Left hindlimb (tissue), 1 donor: ENCODE data around the gene SCO2.

ENCODE experiments used
- DNase-seq: peaks from one replicate; pipeline ENCODE4 v3.0.0-alpha.2; 2018

SCO2 gene

GRCh38 chr22:50525104-50525857 lies at the start of gene SCO2:
TSS of gene SCO2 (minus strand) at chr22:50525598. CDS start at chr22:50524411, 1,187 bp downstream.
- peak; percentile 98 for DNase-seq

GRCh38 chr22:50574383-50574755 lies 49.0 kb upstream of the SCO2 start:
- no peak for DNase-seq

DNA sequence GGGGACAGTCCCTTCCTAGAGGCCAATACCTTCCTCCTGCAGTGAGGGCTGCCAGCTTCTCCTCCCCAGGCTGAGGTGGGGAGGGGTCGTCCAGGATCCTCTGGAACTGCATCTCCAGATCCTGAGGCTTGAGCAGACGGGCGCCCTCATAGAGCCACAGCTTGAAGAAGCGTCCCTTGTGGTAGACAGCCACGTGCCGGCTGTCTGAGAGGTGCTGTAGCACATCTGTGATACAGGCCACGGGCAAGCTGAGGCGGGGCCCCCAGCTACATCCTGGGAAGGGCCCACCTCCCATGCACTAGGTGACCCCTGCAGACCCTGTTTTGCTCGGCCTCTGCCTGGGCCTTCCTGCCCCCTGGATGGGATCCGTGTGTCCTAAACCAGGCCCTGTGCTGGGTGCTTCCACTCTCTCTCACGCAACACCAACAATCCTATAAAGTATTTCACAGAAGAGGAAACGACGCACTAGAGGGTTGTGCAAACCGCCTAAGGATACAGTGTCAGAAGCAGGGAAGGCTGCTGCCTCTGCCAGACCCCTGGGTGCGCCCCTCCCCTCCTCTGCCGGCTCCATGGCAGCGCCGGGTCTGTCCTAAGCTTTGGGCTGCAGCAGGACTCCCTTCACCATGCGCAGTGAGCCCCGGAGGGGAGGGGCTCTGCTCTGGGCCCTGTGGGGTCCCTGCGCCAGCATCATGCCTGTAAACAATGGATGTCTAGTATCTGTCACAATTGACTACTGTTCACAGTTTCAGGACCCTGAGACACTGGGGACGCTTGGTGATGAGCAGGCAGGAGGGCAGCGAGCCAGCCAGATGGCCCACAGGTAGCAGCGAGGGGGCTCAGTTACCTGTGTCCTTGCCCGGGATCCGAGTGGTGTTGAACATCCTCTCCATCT lies 48.3 kb upstream of the SCO2 start:
- no peak for DNase-seq

DNA sequence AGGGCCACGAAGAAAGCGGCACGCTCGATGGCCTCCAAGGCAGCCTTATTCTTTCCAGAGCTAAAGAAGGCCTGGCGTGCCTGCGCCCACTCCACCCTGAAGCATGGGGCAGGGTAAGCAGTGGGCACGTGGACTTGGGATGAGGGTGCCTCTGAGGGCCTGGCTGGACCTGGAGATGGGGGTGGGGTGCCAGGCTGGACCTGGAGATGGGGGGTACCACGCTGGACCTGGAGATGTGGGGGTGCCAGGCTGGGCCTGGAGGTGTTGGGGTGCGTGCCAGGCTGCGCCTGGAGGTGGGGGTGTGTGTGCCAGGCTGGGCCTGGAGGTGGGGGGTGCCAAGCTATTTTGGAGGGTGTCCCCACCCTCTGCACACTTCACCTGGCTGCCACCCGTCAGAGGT lies 47.6 kb upstream of the SCO2 start:
- DNase-seq, result no peak

GRCh38 chr22:50571264-50572175 lies 46.1 kb upstream of the SCO2 start:
- no peak for DNase-seq

GRCh38 chr22:50570861-50571260 lies 45.5 kb upstream of the SCO2 start:
- no peak for DNase-seq

GRCh38 chr22:50569896-50570535 lies 44.6 kb upstream of the SCO2 start:
- DNase-seq, result no peak

DNA sequence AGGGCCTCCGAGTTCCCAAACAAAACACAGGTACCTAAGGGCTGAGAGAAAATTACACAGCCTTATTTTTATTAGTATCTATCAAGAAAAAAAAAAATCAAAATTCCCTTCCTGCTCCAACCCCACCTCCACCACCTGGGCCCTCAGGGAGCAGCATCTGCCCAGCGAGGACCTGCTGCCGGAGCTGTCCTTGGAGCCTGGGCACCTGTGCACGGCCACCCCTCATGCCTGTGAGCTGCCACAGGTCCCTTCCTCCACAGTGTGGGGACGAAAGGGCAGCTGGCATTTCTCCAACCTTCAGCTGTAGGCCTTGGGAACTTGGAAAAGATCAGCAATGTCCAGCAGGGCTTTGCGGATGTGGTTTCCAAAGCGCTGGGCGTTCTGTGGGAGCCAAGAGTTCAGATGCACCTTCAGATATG lies 43.7 kb upstream of the SCO2 start:
- no peak for DNase-seq

- no peak for DNase-seq
These were observed 43.2 kb upstream of the SCO2 start for GRCh38 chr22:50568626-50569025.

- no peak for DNase-seq
These were observed 42.4 kb upstream of the SCO2 start for GRCh38 chr22:50567721-50568252.

DNA sequence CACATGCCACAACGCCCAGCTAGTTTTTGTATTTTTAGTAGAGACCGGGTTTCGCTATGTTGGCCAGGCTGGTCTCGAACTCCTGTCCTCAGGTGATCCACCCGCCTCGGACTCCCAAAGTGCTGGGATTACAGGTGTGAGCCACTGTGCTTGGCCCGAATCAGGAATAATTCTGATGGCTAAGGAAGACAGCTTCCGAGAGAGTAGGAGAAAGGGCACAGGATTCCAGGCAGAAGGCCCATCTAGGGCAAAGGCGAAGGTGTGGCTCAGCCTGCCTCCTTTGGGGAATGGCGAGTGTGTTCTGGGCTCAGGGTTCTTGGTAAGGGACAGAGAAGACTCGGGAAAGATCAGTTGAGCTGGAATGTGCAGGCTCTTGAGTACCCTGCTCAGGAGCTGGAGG lies 38.9 kb upstream of the SCO2 start:
- no peak for DNase-seq

GRCh38 chr22:50563413-50564160 lies 38.2 kb upstream of the SCO2 start:
- no peak for DNase-seq

- DNase-seq, result peak; percentile 93
These were observed 37.4 kb upstream of the SCO2 start, which contains the start of gene SYCE3 for GRCh38 chr22:50562523-50563412. TSS of gene SYCE3 (minus strand) at chr22:50562919. CDS start at chr22:50556405, 6,514 bp downstream.

- peak; percentile 26 for DNase-seq
These were observed 36.3 kb upstream of the SCO2 start for GRCh38 chr22:50561401-50562358.

DNA sequence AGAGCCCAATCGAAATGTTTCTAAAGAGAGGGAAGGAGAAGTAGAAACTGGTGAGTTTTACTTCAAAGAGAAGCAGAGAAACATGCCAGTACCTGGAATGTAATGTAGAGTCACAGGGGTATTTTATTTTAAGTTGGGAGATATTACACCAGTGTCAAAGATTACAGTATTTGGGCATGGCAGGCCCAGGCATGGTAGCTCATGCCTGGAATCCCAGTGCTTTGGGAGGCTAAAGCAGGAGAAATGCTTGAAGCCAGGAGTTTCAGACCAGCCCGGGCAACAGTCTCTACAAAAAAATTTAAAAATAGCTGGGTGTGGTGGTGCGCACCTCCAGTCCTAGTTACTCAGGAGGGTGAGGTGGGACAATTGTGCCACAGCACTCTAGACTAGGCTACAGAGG lies 34.6 kb upstream of the SCO2 start:
- peak; percentile 6 for DNase-seq

DNA sequence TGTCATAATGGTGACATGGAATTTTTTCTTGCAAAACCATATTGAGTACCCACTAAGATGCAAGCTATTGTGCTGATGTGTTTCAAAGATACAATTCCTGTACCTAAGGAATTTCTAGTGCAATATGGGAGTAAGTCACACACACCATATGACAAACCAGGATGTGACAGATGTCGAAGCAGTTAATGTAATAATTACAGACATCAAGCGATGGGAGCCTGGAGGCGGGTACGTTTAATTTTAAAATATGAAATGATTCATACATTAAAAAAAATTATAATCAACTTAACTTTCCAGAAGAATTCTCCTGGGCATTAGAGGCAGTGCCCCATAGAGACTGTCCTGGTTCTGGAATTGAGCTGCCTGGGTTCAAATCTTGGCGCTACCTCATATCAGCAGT lies 31.3 kb upstream of the SCO2 start:
- no peak for DNase-seq

DNA sequence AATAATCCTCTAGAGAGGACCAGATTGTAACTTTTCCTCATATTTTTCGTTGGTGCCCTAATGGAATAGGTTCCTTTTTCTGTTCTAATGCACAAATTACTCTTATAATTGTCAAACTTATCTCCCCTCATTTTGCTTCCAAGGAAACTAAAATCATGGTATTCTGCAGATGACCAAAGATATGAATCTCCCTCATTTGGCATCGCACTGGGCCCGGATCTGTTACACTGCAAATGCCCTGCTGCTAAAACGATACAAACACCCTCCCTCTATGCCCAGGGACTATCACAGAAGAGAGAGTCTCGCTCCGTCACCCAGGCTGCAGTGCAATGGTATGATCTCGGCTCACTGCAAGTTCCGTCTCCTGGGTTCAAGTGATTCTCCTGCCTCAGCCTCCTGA lies 27.9 kb upstream of the SCO2 start:
- peak; percentile 6 for DNase-seq

DNA sequence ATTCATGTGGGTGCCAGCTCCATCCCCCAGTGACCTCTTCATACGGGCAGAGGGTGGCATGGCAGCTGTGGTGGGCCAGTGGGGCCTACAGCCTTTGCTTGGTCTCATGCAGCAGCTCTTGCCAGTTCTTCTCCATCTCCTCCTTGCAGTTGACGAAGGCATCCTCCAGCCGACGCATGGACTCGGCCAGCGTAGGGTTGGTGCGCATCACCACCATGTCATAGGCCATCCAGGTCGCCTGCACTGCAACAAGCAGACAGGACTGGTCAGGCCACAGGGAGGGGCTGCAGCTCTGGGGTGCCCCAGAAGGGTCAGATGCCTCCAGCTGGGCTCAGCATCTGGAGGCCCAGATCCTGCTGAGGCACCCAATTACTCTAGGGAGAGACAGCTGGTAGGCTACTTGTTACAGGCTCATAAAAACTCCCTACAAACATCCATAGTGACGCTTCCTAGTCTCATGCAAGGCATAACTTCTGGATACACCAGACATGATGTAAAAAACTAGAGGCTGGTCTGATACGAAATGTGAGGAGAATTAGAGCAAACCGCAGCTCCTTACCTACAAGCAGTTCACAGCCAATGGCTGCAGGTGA lies 25.9 kb upstream of the SCO2 start:
- peak; percentile 4 for DNase-seq

GRCh38 chr22:50550395-50550794 lies 25.0 kb upstream of the SCO2 start:
- DNase-seq, result no peak
